Stimulated activated CD8-positive, alpha-beta memory T cell treated with anti-CD3 and anti-CD28 coated beads, Interleukin-7, amount 100 ng/mL, for 48 hours (primary cell): ENCODE results near the gene YWHAB.
"Not testable (repeated sequence)": the region's sequence is repeated elsewhere in the genome, so short reads cannot be mapped to it uniquely, and the experiment has no call there.

ENCODE experiments used
- DNase-seq, 2 donors: peaks; one replicate each; pipeline ENCODE4 v3.0.0-alpha.2; 2020; ENCODE audit warnings: low read depth in 1 of 2; ENCODE audit errors: extremely low read depth in 1 of 2

The YWHAB gene

DNA sequence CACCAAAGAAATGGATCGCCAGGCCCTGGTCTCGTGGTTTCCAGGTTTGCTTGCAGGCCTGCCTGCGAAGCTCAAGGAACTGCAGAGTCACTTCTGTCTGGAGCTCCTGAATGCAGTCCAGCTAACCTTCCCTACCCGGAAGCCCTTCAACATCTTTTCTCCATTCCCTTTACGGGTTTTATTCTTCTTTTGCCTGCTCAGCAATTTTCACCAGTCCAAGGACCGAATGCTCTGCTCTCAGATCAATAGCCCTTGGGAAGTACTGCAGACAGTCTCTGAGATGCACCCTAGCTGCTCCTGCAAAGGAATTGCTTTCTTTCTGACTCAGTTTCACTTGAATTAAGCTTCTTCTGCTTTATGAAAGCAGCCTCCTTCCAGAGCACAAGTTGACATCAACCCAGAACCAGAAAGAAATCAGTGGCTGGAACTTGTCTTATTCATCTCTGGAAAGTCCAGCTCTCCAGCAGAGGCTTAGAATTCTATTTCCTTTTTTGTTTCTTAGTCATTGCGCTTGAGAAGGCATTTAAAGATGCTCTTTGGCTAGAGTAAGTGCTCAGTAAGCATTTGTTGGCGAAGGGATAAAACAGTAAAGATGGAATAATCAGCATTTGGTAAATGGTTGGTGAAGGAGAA, 18.7 kb upstream of the YWHAB start:
- no peak for DNase-seq

GRCh38 chr20:44869471-44869870, 16.0 kb upstream of the YWHAB start:
- DNase-seq: no peak

DNA sequence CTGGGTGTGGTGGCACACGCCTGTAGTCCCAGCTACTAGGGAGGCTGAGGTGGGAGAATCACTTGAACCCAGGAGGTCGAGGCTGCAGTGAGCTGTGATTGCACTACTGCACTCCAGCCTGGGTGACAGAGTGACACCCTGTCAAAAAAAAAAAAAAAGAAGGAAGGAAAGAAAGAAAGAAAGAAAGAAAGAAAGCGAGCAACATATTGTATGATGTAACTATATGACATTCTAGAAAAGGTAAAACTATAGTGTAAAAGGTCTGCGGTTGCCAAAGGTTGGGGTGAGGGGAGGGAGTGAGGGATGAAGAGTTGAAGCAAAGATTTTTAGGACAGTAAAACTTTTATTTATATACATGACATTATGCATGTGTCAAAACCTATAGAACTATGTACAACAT, 3.1 kb upstream of the YWHAB start:
- DNase-seq: not testable (repeated sequence)

DNA sequence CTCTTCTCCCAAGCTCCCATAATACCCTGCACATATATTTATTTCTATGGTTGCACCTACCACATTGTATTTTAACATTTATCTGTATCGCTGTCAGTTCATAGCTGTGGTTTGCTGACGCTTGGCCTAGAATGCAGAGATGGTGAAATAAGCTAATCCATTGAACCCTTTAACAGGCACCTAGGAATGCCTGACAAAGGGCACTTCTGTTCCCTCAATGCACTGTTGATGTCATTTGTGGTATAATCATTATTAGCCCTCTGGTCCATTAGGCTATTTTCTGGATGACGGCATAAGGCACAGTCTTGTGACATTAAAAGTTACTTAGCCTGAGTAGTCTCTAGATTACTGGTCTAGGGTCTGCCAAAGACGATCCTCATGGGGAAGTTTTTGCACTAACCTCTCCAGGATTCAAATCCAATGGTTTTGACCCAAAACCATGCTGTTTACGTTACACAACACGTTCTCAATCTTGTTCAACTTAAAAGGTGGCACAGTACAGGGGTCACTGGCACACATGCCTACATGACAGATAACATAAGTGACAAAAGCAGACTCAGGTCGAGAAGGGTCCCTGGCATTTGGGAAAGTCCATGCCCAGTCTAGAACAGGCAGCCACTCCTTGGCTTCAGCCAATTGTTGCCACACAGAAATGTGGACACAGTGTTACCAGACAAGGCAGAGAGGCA, 2.1 kb upstream of the YWHAB start:
- DNase-seq: no peak

DNA sequence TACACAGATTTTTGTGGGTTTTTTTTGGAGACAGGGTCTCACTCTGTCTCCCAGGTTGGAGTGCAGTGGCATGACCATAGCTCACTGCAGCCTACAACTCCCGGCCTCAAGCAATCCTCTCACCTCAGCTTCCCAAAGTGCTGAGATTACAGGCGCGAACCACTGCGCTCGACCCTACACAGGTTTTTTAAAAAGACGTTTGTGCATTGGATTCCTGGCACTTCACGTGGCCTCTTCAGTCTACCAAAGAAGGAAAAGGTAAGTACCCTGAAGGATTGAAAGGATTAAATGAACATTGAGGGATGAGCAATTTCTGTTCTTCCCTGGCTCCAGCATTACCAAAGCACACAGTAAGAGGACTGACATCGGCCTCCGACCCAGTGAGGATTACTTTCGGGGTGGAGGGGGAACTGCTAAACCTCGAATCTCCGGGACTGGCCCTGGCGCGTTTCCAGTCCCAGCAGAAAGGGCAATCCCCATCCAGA, 556 bp upstream of the YWHAB start:
- no peak for DNase-seq

DNA sequence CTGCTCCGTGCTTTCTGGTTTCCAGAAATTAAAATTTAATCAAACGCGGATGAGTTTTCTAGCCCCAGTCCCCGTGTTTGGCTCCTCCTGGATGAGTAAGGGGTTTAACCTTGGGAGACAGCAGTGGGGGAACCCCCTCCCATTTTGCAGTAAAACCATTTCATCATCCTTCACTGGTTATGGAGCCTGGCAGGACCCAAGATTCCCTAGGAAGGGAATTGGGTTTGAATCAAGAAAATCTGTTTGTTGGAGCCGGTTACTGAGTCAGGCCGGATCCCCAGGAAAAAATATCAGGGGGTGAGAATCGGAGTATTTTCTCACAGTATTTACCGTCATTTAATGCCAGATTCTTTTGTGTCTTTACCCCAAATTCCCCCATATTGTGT, 754 bp downstream of the YWHAB start:
- no peak for DNase-seq

GRCh38 chr20:44886828-44887227, 1.3 kb downstream of the YWHAB start:
- no peak for DNase-seq

DNA sequence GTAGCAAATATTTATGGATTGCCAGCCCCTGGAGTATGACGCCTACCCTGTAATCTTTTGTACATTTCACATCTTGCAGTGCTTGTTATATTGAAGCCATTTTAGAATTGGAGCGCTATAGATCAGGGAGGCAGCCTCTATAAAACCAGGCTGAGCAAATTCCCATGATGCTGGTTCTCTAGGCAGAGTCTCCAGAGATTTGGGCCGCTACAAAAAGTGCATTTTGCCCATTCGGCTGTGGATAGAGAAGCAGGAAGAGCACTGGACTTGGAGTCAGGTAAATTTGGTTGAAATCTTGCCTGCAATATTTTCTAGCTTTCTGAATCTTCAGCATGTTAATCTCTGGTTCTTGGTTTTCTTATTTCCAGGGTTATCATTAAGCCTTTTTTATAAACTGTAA, 2.0 kb downstream of the YWHAB start:
- DNase-seq: no peak

DNA sequence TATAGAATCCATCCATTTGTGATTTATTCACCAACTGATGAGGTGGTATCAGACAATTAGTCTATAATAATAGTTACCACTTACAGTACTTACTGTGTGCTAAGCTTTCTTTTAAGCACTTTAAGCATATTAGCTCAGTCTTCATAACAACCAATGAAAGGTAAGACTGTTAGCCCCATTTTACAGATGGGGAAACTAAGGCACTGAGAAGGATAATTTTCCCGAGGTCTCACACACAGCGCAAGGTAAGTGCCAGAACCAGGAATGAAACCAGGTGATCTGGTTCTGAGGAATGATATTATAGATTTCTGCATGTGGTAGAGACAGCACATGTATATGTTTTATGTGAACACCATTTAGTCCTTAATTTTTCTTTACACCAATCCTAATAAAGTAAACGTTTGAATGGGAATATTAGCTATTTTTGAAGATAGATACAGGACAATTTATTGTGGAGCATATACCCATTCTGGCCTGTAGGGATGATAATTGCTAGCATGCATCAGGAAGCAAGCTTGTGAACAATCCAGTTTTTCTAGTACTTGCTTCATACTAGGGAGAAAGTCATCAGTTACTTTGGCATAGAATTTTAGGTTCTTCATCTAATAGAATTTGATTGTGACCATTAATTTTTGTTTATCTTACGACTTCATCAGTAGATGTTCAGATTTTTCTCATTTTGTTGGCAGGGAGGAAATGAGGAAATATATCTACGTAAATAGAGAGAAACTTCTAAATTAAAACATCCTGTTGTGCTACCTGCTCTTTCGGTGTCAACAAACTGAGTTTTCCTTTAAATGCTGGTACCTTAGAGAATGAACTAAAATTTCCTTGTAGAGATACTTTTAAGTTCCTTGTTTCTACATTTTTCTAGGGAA, 3.0 kb downstream of the YWHAB start:
- no peak for DNase-seq

DNA sequence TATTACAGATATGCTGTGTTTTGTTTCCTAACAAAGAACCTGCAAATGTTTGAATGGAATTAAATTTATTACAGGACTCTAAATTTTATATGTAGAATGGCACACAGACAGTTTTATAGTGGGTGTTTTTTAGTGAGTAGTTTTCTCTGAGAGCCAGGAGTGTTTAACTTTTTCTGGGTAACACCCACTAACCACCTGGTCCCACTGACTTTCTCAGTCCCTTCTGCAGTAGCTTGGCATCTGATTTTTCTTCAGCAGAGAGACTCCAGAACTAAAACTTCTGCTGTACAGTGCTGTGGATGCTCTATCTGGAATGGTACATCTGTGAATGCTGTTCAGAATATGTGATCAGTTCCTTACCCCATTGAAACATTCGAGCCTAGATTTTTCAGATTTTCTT, 6.3 kb downstream of the YWHAB start:
- DNase-seq: no peak

DNA sequence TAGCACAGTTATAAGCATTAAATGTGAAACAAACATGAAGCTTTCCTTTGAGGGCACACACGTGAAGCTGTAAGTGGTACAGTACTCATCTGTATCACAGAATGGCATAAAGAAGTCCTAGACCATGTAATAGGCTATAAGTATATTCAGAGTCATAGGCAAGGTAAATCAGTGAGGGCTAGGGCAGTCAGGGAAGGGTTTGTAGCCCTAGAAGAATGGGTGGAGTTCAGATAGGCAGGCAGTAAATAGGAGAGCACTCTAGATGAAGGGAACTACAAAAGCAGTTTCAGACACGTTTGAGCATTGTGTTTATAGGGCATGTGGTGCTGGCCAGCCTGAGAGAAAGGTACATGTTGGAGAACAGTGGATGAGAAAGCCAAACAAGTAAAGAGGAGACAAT, 9.5 kb downstream of the YWHAB start:
- no peak for DNase-seq

DNA sequence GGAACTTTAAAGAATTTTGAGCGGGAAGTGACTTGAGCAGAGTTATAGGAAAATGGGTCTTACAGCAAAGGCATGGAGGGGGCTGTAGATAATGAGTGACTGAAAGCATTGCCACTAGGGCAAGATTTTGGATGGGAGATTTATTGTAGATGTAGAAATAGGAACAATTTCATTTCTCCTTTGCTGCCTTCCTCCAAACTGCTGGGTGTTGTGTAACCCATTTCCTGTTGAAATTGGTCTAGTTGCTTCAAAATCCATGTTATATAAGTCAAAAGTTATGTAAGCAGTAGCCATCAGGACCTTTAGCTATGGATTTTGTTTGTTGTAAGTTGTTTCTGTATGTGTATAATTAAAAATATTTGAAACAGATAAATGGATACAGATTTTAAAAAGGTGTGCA, 11.1 kb downstream of the YWHAB start:
- no peak for DNase-seq

- DNase-seq: no peak
These were observed 11.6 kb downstream of the YWHAB start for GRCh38 chr20:44897133-44897532.

GRCh38 chr20:44900231-44900854, 14.8 kb downstream of the YWHAB start:
- no peak for DNase-seq

DNA sequence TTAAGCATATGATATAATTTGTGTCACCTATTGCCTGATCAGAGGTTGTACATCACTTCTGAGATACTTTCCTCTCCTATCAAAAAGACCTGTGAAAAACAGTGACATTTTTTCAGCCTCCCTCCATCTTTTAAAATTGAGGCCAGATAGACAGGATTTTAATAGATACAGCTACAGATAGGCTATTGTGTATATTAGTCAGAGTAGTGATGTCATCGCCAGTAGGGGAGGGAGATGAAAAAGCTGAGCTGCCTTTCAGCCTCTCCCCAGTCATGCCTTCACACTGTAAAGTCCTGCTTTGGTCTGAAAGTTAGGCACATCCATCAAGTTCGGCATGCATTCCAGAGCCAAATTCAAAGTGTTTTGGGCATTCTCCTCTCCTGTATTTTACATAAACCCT, 16.5 kb downstream of the YWHAB start:
- no peak for DNase-seq

GRCh38 chr20:44904377-44904776, 18.9 kb downstream of the YWHAB start:
- no peak for DNase-seq

DNA sequence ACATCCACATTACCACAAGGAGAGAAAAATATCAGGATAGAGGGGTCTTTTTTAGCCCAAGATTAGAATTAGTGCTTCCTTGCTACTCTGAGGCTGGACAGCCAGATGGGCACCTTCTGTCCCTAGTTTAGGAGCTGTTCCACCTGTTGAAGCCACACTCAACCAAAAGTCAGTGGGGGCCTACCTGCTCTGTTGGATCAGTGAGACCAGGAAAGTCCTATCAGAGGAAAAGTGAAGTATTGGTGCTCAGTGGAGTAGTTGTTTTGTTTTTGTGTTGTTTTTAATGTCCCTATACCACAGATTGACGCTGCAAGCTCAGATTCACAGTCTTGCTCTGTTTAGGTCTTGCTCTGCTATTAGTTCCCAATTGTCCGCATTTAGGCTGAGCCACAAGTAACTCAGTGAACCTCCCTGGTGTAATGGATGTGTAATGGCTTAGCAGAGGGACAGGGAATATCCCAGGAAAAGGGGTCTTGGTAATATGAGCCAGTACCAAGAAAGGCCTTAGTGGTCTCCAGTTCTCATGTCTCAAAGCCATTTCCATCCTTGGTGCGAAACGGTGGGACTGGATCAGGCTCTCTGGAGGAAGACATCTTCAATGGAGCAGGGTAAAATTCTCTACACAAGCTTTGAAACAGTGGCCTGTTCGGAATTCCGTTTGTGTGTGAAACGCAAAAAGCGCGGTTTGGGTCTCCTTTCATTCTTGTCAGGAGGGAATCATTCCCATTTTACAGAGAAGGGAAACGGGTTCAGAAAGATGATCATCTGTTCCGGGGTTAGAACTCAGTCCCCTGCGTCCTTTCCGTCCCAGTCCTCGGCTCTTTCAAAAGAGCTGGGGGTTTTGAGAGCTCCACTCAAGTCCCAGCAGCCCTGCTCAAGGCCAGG, 23.7 kb downstream of the YWHAB start:
- DNase-seq: no peak

DNA sequence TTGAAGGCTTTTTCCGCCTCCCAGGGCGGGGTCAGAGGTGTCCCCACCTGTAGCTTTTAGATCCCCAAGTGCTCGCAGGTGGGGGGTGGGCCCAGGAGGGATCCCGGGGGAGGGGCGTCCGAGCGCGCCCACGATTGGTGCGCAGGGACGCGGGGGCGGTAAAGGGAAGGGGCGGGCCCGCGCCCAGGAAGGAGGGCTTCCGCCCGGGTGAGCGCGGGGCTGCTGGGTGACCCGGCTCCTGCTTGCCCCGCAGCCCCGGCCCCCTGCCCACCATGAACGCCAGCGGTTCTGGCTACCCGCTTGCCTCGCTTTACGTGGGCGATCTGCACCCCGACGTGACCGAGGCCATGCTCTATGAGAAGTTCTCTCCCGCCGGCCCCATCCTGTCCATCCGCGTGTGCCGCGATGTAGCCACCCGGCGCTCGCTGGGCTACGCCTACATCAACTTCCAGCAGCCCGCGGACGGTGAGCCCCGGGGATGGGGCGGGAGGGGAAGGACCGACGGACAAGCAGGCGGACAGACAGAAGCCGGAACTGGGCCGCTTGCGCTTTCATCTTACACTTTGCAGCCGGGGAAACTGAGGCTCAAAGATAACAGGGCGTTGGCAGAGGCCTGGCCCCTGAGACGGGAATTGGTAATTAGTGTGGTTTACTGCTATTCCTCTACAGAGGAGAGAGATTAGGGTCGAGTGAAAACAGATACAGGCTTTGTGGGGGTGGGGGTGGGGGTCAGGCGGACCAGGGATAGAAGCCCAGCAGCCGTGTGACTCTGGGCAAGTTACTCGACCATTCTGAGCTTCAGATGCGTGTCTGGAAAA, 24.6 kb downstream of the YWHAB start, which contains the start of gene PABPC1L:
PABPC1L (plus strand) TSS at position 189 of the 818 bp plus-strand sequence; CDS start at position 273, 84 bp downstream.
- DNase-seq: peak; percentile 59 to 73

DNA sequence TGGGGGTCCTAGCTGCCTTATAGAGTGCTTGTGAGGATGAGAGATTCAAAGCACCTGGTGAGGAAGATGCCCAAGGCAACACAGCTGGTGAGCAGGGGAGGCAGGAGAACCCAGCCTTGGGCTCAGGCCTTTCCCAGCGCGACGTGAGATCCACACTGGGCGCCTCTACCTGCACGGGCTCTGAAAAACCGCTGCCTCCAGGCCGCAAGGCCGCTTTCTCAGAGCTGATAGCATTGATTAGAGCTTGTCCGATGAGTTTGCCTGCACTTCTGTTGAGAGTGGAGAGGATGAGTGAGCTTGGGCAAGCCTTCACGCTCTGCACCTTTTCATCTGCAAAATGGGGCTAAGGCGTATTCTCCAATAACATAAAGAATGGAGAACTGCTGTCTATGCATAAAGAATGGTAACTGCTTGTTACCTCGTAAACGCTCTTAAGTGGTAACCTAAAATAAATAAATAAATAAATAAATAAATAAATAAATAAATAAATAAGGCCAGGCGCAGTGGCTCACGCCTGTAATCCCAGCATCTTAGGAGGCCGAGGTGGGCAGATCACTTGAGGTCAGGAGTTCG, 25.3 kb downstream of the YWHAB start:
- no peak for DNase-seq
